WERI-Rb-1 (cell line): ENCODE results near the gene PCMTD2.
"Not testable (repeated sequence)": the region's sequence is repeated elsewhere in the genome, so short reads cannot be mapped to it uniquely, and the experiment has no call there.

ENCODE experiments used
- DNase-seq: peaks from one replicate; pipeline ENCODE4 v3.0.0-alpha.2; 2020
- H3K27ac ChIP-seq: fragments of 250-450 bp; sonication (Bioruptor Pico); 2 replicates; pipeline ENCODE4 v1.5.1; 2020; ENCODE audit warnings: mild to moderate bottlenecking, moderate library complexity
- H3K27me3 ChIP-seq: fragments of 250-450 bp; sonication (Bioruptor Pico); 2 replicates; pipeline ENCODE4 v1.5.1; 2021; ENCODE audit warnings: mild to moderate bottlenecking, low read depth, moderate library complexity; ENCODE audit not compliant: insufficient read depth, severe bottlenecking
- H3K36me3 ChIP-seq: fragments of 250-450 bp; sonication (Bioruptor Pico); 2 replicates; pipeline ENCODE4 v1.5.1; 2020; ENCODE audit warnings: mild to moderate bottlenecking, moderate library complexity
- H3K4me3 ChIP-seq: 2 replicates; pipeline ENCODE4 v1.5.1; 2011; ENCODE audit warnings: low read depth, mild to moderate bottlenecking, control low read depth, low read length
- H3K9me3 ChIP-seq: fragments of 250-450 bp; sonication (Bioruptor Pico); 2 replicates; pipeline ENCODE4 v1.5.1; 2021; ENCODE audit warnings: mild to moderate bottlenecking, moderate library complexity; ENCODE audit not compliant: severe bottlenecking
- TF ChIP-seq, protein P1 (sequence below): IDR thresholded peaks from 2 replicates; pipeline ENCODE4 v1.5.1; 2011; ENCODE audit warnings: low read depth, mild to moderate bottlenecking, control low read depth, inconsistent platforms, low read length

The PCMTD2 gene

DNA sequence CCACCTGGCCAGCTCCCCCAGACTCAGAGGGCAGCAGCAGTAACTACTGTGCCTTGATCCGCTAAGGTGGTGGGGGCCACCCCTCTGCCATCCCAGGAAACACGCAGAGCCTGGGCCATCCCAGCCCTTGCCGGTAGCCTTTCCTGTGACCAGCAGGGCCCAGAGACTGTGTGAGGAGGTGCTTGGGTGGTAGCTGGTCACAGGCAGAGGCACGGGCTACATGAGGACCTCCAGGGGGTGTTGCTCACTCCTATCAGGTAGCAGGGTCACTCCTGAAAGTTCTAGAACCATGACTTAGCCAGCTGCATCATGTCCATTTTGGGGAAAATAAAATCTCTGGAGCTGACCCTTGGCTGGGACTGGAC, 22.8 kb downstream of the PCMTD2 start:
- TF ChIP-seq, protein P1, sequence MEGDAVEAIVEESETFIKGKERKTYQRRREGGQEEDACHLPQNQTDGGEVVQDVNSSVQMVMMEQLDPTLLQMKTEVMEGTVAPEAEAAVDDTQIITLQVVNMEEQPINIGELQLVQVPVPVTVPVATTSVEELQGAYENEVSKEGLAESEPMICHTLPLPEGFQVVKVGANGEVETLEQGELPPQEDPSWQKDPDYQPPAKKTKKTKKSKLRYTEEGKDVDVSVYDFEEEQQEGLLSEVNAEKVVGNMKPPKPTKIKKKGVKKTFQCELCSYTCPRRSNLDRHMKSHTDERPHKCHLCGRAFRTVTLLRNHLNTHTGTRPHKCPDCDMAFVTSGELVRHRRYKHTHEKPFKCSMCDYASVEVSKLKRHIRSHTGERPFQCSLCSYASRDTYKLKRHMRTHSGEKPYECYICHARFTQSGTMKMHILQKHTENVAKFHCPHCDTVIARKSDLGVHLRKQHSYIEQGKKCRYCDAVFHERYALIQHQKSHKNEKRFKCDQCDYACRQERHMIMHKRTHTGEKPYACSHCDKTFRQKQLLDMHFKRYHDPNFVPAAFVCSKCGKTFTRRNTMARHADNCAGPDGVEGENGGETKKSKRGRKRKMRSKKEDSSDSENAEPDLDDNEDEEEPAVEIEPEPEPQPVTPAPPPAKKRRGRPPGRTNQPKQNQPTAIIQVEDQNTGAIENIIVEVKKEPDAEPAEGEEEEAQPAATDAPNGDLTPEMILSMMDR, result no peak
- no peaks in the 10 kb centered on the region for H3K36me3 ChIP-seq
- H3K4me3 ChIP-seq, result no peak overlapping the region
- no peaks in the 10 kb centered on the region for H3K9me3 ChIP-seq
- no peaks in the 10 kb centered on the region for H3K27me3 ChIP-seq
- H3K27ac ChIP-seq, result no peak overlapping the region
- DNase-seq, result no peak

DNA sequence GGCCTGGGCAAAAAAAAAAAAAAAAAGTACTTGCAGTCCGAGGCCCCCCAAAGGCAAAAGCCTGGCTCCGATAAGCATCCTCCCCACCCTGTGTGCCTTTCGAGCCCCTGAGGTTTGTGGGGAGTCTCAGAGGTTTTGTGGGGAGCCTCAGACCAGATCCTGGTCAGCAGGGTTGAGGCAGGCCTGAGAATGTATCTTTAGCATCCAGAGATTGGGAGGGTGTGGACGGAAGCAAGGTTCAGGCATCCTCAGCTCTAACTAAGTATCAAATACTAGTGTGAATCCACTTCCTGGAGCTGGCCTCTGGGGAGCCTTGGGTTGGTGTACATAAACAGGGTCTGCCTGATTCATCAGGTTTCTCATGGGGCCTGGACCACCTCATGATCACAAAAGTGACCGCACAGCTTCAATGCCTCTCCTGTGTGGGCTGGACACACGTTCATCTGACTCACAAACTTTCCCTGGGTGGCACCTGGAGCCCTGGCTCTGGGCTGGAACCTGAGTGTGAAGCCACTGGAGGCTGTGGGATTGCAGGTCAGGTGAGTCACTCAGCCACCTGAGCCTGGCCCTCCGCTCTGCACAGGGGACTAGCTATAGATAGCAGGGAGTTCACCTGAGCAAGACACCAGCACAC, 24.4 kb downstream of the PCMTD2 start:
- TF ChIP-seq, protein P1, result no peak
- Histone ChIP-seq H3K27ac (no peak overlapping the region), H3K4me3 (no peak overlapping the region), H3K9me3 (no peaks in the 10 kb centered on the region), H3K27me3 (no peaks in the 10 kb centered on the region), H3K36me3 (no peaks in the 10 kb centered on the region)
- DNase-seq, result no peak

DNA sequence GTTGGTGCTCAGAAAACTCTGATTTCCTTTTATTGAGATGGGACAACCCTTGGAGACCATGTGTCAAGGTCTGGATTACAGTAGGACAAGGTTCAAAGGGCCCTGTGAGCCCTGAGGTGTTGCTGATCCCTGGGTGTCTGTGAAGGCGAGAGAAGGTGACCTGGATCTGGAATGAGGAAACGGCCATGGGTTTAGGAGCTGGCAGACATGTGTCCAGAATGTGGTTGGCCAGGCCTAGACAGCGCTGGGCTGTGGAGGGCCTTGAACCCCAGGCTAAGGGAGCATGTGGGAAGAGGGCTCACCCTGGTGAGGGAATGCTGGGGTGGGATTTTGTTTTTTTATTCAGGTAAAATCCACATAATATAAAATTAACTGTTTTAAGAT, 24.9 kb downstream of the PCMTD2 start:
- Histone ChIP-seq H3K4me3 (no peak overlapping the region), H3K9me3 (no peaks in the 10 kb centered on the region), H3K27me3 (no peaks in the 10 kb centered on the region), H3K36me3 (no peaks in the 10 kb centered on the region), H3K27ac (no peak overlapping the region)
- TF ChIP-seq, protein P1, result no peak
- no peak for DNase-seq

DNA sequence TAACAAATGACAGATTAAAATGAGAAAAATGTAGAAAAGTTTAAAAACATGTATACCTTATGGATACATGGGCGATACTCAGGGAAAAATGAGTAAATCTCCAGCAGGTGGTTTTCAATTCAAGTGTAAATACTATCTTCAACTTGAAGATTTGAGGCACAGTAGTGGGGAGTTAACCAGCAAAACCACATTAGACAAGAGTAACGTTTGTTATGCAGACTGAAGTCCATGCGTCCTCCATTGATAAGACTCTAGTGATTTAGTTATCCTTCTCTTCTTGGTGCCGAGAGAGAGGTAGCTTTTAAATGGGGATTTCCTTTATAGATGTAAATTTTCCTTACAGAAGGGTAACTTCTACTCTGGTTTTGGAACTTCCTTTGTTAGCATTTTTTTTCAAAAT, 28.1 kb downstream of the PCMTD2 start:
- Histone ChIP-seq H3K27me3 (no peaks in the 10 kb centered on the region), H3K36me3 (no peaks in the 10 kb centered on the region), H3K9me3 (no peaks in the 10 kb centered on the region), H3K4me3 (no peak overlapping the region), H3K27ac (no peak overlapping the region)
- DNase-seq, result no peak
- TF ChIP-seq, protein P1, result no peak

DNA sequence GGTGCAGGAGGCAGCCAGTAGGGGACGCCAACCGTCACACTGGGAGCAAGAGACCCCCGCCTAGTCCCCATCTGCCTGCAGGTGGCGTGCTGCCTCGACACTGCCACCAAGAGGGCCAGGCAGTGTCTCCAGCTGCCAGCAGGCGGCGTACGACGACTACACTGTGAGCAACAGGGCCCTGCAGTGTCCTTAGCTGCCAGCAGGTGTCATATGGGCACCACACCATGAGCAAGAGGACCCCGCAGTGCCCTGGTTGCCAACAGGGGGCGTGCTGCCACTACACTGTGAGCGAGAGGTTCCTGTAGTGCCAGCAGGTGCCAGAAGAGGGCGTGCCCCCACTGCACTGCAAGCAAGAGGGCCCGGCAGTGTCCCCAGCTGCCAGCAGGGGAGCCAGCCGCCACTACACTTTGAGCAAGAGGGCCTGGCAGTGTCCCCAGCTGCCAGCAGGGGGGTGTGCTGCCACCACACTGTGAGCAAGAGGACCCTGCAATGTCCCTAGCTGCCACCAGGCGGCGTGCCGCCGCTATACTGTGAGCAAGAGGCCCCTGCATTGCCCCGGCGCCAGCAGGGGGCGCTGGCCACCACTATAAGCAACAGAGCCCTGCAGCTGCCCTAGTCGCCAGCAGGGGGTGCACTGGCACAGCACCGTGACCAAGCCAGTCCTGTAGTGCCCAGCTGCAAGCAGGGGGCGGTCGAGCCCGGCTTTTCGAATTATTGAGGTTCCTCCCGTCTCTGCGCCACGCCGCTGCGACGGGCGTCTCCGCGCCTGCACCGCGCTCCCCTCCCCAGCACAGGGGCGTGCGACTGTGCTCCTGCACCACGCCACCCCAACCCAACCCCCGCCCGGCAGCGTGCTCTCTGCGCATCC, 30.3 kb downstream of the PCMTD2 start:
- not testable (repeated sequence) for H3K4me3 ChIP-seq, H3K27ac ChIP-seq, H3K9me3 ChIP-seq, H3K27me3 ChIP-seq, H3K36me3 ChIP-seq
- peak; percentile 90 for DNase-seq
- TF ChIP-seq, protein P1, result peak; percentile 84

DNA sequence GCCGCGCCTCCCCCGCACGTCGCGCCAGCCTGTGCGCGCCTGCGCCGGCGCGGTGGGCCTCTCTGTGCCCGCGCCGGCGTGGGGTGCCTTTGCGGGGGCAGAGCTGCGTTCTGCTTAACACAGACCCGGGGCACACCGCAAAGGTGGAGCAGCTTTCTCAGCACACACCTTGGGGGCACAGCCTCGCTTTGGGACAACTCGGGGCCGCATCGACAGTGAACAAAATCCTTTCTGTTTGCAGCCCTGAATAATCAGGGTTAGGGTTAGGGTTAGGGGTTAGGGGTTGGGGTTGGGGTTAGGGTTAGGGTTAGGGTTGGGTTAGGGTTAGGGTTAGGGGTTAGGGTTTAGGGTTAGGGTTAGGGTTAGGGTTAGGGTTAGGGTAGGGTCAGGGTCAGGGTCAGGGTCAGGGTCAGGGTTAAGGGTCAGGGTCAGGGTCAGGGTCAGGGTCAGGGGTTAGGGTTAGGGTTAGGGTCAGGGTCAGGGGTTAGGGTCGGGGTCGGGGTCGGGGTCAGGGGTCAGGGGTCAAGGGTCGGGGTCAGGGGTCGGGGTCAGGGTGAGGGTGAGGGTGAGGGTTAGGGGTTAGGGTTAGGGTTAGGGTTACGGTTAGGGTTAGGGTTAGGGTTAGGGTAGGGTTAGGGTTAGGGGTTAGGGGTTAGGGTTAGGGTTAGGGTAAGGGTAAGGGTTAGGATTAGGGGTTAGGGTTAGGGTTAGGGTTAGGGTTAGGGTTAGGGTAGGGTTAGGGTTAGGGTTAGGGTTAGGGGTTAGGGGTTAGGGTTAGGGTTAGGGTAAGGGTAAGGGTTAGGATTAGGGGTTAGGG, 31.1 kb downstream of the PCMTD2 start:
- H3K4me3 ChIP-seq, H3K36me3 ChIP-seq, H3K9me3 ChIP-seq, H3K27ac ChIP-seq, H3K27me3 ChIP-seq, DNase-seq: not testable (repeated sequence)

DNA sequence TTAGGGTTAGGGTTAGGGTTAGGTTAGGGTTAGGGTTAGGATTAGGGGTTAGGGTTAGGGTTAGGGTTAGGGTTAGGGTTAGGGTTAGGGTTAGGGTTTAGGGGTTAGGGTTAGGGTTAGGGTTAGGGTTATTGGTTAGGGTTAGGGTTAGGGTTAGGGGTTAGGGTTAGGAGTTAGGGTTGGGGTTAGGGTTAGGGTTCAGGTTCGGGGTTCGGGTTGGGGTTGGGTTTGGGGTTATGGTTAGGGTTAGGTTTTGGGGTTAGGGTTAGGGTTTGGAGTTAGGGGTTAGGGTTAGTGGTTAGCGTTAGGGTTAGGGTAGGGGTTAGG, 31.7 kb downstream of the PCMTD2 start:
- not testable (repeated sequence) for H3K9me3 ChIP-seq, H3K27me3 ChIP-seq, H3K27ac ChIP-seq, H3K36me3 ChIP-seq, DNase-seq, H3K4me3 ChIP-seq

DNA sequence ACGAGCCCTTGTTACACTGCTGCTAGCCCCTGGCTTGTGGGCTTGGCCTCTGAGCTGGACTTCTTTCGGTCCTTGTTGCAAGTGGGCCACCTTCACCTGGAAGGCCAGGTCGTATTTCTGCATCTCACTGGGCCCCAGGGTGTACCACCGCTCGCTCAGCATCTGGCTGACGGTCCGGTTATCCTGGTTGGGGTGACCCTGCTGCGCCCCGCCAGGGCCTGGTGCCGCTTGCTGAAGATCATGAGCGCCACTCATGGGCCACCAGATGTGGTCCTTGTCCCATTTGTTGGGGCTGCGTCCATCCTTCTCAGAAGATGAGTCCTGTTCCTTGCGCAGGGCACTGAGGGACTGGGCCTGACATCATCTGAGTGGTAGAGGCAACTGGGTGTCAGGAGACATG, 36.6 kb downstream of the PCMTD2 start:
- H3K4me3 ChIP-seq, H3K9me3 ChIP-seq, H3K27me3 ChIP-seq, H3K36me3 ChIP-seq, H3K27ac ChIP-seq, DNase-seq: not testable (repeated sequence)

DNA sequence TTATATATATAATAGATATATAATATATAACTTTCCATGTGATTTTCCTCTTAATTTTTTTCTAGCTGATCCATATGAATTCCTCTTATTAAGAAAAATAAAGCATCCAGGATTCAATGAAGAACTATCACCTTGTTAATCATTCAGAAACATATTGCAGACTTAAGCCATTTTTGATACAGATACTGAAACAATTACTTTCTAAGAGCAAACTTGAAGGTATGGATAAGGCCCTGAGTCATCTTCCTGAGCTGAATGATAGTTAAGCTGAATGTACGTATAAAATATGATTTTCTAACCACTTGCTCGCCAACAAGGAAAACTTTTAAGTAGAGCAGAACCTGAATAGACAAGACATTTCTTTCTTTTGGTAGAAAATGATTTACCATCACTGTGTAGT, 47.5 kb downstream of the PCMTD2 start:
- H3K27me3 ChIP-seq, H3K27ac ChIP-seq, H3K9me3 ChIP-seq, H3K4me3 ChIP-seq, H3K36me3 ChIP-seq, DNase-seq: not testable (repeated sequence)
